ENCODE data around the gene MIF4GD.

- TF ChIP-seq, protein P1, sequence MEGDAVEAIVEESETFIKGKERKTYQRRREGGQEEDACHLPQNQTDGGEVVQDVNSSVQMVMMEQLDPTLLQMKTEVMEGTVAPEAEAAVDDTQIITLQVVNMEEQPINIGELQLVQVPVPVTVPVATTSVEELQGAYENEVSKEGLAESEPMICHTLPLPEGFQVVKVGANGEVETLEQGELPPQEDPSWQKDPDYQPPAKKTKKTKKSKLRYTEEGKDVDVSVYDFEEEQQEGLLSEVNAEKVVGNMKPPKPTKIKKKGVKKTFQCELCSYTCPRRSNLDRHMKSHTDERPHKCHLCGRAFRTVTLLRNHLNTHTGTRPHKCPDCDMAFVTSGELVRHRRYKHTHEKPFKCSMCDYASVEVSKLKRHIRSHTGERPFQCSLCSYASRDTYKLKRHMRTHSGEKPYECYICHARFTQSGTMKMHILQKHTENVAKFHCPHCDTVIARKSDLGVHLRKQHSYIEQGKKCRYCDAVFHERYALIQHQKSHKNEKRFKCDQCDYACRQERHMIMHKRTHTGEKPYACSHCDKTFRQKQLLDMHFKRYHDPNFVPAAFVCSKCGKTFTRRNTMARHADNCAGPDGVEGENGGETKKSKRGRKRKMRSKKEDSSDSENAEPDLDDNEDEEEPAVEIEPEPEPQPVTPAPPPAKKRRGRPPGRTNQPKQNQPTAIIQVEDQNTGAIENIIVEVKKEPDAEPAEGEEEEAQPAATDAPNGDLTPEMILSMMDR (IDR thresholded peaks at IDR 0.05), result no peak
- TF ChIP-seq POLR2A (IDR thresholded peaks at IDR 0.05; ENCODE audit: low read length), result no peak
Measured at GRCh38 chr17:75301049-75301448, 30.0 kb upstream of the MIF4GD start.
